ENCODE measurements around the gene CDCA8. TPM values are rescaled to one million over a fixed set of nuclear protein-coding genes. Genes with fewer than 3 reads are reported as not detected.

Gene CDCA8
- total and polyA plus RNA-seq, 4 donors: 0.80 to 2.2 (median 1.6) TPM

GRCh38 chr1:37723072-37723389, 30.7 kb downstream of the CDCA8 start:
- Histone ChIP-seq H3K27ac (ENCODE audit: low read depth in 1 of 2, low read length in 1 of 2) (no peak overlapping the region), H3K36me3 (ENCODE audit: control insufficient read depth in 4 of 4, insufficient read depth in 4 of 4, low read length in 4 of 4) (no peaks in the 10 kb centered on the region), H3K4me1 (ENCODE audit: control insufficient read depth in 5 of 5, insufficient read depth in 5 of 5, low read length in 5 of 5) (no peaks in the 10 kb centered on the region), H3K9ac (ENCODE audit: insufficient read depth in 1 of 2, low read length in 2 of 2) (no peak overlapping the region), H3K9me3 (ENCODE audit: control insufficient read depth in 4 of 4, insufficient read depth in 3 of 4, low read length in 3 of 4) (peaks cover 0 to 3% (median 0%) of the 10 kb centered on the region in 4 donors), H3K27me3 (ENCODE audit: control insufficient read depth in 3 of 3, insufficient read depth in 3 of 3, low read length in 2 of 3) (peaks cover 0 to 3% (median 0%) of the 10 kb centered on the region in 3 donors), H3K4me3 (no peak overlapping the region)
- ATAC-seq (ENCODE audit: insufficient read depth, low FRiP score): no peak
- DNase-seq: no peak
- TF ChIP-seq CTCF (IDR thresholded peaks at IDR 0.05; ENCODE audit: control extremely low read depth, extremely low read depth): no peak
- 89 to 95% methylated on average over 6 of the region's 6 CpGs for WGBS, 2 donors

GRCh38 chr1:37723390-37724078, 31.2 kb downstream of the CDCA8 start:
- Histone ChIP-seq H3K9me3 (ENCODE audit: control insufficient read depth in 4 of 4, insufficient read depth in 3 of 4, low read length in 3 of 4) (peaks cover 0 to 3% (median 0%) of the 10 kb centered on the region in 4 donors), H3K27ac (ENCODE audit: low read depth in 1 of 2, low read length in 1 of 2) (no peak overlapping the region), H3K4me3 (no peak overlapping the region), H3K36me3 (ENCODE audit: control insufficient read depth in 4 of 4, insufficient read depth in 4 of 4, low read length in 4 of 4) (no peaks in the 10 kb centered on the region), H3K27me3 (ENCODE audit: control insufficient read depth in 3 of 3, insufficient read depth in 3 of 3, low read length in 2 of 3) (peaks cover 0 to 3% (median 0%) of the 10 kb centered on the region in 3 donors), H3K4me1 (ENCODE audit: control insufficient read depth in 5 of 5, insufficient read depth in 5 of 5, low read length in 5 of 5) (no peaks in the 10 kb centered on the region), H3K9ac (ENCODE audit: insufficient read depth in 1 of 2, low read length in 2 of 2) (no peak overlapping the region)
- ATAC-seq (ENCODE audit: insufficient read depth, low FRiP score) (no peak), DNase-seq (no peak)
- WGBS, 2 donors: 51 to 69% methylated on average over 11 of the region's 11 CpGs
- no peak for TF ChIP-seq CTCF (IDR thresholded peaks at IDR 0.05; ENCODE audit: control extremely low read depth, extremely low read depth)

- no peak for TF ChIP-seq CTCF (IDR thresholded peaks at IDR 0.05; ENCODE audit: control extremely low read depth, extremely low read depth)
- Histone ChIP-seq H3K36me3 (ENCODE audit: control insufficient read depth in 4 of 4, insufficient read depth in 4 of 4, low read length in 4 of 4) (no peaks in the 10 kb centered on the region), H3K4me3 (no peak overlapping the region), H3K27me3 (ENCODE audit: control insufficient read depth in 3 of 3, insufficient read depth in 3 of 3, low read length in 2 of 3) (peaks cover 0 to 3% (median 0%) of the 10 kb centered on the region in 3 donors), H3K9ac (ENCODE audit: insufficient read depth in 1 of 2, low read length in 2 of 2) (no peak overlapping the region), H3K9me3 (ENCODE audit: control insufficient read depth in 4 of 4, insufficient read depth in 3 of 4, low read length in 3 of 4) (peaks cover 0 to under 1% (median 0%) of the 10 kb centered on the region in 4 donors), H3K27ac (ENCODE audit: low read depth in 1 of 2, low read length in 1 of 2) (no peak overlapping the region), H3K4me1 (ENCODE audit: control insufficient read depth in 5 of 5, insufficient read depth in 5 of 5, low read length in 5 of 5) (no peaks in the 10 kb centered on the region)
- 76 to 88% methylated on average over 6 of the region's 6 CpGs for WGBS, 2 donors
- DNase-seq (no peak), ATAC-seq (ENCODE audit: insufficient read depth, low FRiP score) (no peak)
These were observed 32.3 kb downstream of the CDCA8 start for GRCh38 chr1:37724575-37724974.
